Measurements from ENCODE around the gene ACR.

Gene ACR

DNA sequence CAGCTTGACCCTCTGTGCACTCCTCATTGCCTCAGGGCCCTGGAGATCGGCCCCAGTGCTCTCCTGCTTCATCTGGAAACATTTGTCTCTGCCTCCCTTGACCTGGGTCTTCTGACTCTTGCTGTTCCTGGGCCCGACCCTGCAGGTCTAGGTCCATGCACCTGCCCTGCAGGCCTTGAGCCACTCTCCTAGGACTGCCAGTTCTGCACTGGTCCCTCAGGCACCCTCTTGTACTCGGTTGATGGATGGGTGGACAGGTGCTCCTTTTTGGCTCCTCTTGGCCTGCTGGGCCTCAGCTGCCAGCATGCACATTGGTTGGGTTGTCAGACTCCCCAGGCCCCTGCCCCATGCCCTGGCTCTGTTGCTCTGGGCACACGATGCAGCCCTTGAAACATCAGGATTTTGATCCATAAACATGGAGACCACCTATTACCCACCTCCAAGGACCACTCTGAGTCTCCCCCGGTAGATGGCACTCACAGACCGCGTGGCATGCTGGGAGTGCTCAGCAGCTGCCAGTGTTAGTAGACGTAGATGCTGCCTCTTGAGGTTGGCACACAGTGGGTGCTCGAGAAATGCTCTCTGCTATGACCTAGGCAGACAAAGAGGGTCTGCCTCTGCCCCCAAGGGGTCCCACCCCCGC is 20.2 kb upstream of the ACR start:
- DNase-seq (ENCODE audit: low read depth, low spot score), result no peak

DNA sequence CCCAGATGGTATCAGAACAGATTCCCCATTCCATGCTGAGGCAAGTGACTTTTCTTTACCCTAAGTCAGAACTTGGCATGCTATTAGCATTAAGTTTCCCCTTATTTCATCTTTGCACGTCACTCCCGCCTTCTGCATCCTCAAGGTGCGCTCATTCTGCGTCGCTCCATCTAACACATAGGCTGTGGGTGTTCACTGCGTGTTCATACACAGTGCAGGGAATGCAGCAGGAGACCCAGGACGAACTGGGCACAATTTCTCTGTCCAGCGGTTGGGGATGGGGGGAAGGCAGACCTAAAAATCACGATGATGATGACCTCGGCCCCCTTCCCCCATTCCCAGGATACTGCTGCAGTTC is 19.7 kb upstream of the ACR start:
- no peak for DNase-seq (ENCODE audit: low read depth, low spot score)

DNA sequence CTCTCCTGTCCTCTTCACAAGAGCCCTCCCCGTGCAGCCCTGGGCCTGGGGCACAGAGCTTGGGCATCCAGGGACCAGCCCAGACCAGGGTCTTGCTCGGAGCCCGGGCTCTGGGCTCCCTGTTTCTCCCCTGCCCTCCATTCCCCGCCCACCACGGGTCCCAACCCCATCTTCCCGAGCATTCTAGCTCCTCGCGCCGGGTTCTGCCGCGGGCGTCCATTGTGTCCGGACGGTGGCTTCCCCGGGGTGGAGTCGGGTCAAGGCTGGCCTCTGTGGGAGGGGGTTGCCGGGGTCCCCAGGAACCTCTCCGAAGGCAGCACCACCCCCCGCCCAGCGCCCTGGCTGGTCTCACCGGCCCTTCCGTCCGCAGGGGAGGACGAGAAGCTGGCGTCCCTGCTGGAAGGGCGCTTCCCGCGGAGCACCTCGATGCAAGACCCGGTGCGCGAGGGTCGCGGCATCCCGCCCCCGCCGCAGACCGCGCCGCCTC is 18.1 kb upstream of the ACR start:
- no peak for DNase-seq (ENCODE audit: low read depth, low spot score)

DNA sequence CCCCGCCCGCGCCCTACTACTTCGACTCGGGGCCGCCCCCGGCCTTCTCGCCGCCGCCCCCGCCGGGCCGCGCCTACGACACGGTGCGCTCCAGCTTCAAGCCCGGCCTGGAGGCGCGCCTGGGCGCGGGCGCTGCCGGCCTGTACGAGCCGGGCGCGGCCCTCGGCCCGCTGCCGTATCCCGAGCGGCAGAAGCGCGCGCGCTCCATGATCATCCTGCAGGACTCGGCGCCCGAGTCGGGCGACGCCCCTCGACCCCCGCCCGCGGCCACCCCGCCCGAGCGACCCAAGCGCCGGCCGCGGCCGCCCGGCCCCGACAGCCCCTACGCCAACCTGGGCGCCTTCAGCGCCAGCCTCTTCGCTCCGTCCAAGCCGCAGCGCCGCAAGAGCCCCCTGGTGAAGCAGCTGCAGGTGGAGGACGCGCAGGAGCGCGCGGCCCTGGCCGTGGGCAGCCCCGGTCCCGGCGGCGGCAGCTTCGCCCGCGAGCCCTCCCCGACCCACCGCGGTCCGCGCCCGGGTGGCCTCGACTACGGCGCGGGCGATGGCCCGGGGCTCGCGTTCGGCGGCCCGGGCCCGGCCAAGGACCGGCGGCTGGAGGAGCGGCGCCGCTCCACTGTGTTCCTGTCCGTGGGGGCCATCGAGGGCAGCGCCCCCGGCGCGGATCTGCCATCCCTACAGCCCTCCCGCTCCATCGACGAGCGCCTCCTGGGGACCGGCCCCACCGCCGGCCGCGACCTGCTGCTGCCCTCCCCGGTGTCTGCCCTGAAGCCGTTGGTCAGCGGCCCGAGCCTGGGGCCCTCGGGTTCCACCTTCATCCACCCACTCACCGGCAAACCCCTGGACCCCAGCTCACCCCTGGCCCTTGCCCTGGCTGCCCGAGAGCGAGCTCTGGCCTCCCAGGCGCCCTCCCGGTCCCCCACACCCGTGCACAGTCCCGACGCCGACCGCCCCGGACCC is 17.4 kb upstream of the ACR start:
- no peak for DNase-seq (ENCODE audit: low read depth, low spot score)

DNA sequence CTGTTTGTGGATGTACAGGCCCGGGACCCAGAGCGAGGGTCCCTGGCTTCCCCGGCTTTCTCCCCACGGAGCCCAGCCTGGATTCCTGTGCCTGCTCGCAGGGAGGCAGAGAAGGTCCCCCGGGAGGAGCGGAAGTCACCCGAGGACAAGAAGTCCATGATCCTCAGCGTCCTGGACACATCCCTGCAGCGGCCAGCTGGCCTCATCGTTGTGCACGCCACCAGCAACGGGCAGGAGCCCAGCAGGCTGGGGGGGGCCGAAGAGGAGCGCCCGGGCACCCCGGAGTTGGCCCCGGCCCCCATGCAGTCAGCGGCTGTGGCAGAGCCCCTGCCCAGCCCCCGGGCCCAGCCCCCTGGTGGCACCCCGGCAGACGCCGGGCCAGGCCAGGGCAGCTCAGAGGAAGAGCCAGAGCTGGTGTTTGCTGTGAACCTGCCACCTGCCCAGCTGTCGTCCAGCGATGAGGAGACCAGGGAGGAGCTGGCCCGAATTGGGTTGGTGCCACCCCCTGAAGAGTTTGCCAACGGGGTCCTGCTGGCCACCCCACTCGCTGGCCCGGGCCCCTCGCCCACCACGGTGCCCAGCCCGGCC is 16.7 kb upstream of the ACR start:
- DNase-seq (ENCODE audit: low read depth, low spot score), result no peak

DNA sequence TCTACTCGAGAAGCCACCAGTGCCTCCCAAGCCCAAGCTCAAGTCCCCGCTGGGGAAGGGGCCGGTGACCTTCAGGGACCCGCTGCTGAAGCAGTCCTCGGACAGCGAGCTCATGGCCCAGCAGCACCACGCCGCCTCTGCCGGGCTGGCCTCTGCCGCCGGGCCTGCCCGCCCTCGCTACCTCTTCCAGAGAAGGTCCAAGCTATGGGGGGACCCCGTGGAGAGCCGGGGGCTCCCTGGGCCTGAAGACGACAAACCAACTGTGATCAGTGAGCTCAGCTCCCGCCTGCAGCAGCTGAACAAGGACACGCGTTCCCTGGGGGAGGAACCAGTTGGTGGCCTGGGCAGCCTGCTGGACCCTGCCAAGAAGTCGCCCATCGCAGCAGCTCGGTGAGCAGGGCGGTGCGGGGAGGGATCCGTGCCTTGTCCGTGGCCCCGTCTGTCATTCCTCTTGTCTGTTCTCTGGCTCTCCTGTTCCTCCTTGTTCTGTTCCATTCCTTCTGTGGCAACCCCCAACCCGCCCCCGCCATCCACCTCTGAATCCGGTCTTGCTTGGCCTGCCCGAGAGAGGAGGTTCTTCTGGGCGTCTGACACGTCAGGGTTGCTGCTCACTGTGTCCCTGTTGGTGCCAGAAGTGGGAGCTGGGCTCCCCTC is 15.8 kb upstream of the ACR start:
- DNase-seq (ENCODE audit: low read depth, low spot score), result no peak

DNA sequence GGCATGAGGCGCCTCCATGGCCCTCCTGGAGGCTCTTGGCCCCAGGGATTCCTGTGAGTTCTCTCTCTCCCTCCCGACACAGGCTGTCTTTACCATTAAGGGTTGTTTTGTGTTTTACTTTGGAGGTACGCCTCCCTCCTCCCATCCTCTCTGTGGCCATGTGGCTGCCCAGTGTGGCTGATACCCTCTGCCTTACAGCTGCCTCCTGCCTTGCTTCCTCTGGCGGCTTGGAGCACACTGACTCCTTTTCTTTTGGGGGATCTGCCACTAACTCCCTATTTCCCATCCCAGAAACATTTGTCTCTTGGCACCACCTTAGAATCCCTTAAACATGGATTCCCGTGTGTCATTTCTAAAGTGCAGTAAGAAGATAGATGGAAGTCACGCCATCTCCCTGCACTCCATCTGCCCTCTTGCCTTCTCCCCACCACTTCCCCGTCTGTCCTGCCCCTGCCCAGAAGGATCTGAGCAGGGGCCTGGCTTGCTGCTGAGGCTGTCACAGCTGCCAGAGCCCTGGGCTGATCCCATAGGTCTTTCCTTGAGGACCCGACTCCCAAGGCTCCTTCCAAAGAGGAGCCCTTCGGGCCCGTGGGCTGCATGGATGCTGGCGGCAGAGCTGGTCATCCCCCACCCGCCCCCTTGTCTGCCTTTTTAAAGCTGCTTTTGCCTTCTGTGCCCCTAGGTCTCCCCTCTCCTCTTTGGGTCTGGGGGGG is 15.1 kb upstream of the ACR start:
- DNase-seq (ENCODE audit: low read depth, low spot score), result no peak

DNA sequence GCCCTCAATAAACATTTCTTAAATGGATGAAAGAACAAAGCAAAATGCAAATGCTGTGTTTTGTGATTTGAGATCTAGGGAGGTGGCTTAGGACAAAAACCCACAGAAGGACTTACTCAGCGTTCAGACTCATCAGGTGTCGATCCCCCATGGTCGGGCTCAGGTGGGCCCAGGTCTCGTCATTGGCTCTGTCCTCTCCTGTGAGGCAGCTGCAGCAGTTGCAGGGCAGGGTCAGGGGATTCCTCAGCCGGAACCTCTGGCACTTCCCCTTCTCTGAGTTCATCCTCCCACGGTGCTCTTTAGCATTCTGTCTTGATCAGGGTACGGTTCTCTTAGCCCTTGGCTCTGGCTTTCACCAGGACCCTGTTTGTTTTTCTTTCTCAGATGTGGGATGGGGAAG is 14.0 kb upstream of the ACR start:
- DNase-seq (ENCODE audit: low read depth, low spot score), result no peak

DNA sequence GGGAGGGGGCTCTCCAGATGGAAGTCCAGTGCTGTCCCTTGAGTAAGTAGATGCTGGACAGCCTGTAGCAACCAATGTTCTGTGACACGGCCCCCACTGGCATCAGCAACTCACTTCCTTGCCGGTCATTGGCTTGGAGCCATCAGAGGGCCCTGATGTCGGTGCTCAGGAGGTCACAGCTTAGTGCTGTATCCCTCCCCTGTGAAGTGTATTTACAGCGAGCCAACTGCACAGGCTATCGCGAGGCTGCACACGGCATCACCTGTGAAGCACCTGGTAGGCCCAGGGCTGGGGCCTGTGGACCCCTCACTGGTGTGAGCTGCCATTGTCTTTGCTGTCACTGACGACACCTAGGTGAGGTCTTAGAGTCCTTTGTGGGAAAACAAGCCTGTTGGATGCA is 13.4 kb upstream of the ACR start:
- no peak for DNase-seq (ENCODE audit: low read depth, low spot score)

DNA sequence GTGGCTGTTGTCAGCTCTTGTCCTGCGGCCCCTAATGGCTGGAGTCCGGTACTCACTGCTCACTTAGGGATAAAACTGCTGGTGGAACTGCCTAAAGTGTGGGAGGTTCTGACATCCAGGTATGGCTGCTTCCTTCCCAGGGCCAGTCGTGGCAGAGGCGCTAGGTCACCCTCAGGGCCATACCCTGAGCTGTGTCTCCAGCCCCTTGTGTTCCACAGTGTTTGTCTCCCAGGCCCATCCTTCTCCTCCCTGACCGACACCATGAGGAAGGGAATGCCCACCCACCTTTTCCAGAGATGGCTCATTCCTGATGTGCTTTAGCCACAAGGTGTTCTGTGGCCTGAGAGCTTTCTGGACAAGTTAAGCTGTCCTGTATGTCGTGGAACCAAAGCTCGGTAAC is 12.4 kb upstream of the ACR start:
- no peak for DNase-seq (ENCODE audit: low read depth, low spot score)

DNA sequence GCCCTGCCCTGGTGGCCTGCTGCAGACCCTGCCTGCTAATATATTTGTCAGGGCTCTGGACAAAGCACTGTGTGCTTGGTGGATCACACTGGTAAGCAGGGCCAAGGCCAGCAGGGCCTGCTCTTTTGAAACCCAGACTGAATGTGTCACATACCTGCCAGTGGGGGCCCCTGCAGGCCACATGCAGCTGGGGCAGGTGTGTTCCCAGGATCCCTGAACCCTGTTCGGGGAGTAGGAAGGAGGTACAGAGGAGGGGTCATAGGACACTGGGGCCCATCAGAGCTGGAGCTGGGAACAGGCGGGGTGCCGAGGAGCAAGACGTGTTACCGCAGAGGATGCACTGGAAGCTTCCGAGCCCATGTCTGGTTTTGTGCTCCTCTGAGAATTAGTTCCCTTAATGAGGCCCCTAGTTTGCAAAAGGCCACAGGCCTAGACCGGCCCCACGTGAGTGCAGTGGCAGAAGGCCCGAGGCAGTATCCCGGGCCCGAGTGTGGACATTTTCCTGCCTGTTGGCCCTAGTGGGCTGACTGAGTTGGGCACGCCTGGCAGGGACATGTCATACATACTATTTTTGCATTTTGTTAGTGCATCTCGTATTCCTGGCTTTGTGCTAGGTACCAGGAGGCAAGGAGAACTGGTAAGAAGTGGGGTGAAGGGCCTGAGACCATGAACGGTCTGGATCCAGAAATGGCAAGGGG is 11.2 kb upstream of the ACR start:
- no peak for DNase-seq (ENCODE audit: low read depth, low spot score)

DNA sequence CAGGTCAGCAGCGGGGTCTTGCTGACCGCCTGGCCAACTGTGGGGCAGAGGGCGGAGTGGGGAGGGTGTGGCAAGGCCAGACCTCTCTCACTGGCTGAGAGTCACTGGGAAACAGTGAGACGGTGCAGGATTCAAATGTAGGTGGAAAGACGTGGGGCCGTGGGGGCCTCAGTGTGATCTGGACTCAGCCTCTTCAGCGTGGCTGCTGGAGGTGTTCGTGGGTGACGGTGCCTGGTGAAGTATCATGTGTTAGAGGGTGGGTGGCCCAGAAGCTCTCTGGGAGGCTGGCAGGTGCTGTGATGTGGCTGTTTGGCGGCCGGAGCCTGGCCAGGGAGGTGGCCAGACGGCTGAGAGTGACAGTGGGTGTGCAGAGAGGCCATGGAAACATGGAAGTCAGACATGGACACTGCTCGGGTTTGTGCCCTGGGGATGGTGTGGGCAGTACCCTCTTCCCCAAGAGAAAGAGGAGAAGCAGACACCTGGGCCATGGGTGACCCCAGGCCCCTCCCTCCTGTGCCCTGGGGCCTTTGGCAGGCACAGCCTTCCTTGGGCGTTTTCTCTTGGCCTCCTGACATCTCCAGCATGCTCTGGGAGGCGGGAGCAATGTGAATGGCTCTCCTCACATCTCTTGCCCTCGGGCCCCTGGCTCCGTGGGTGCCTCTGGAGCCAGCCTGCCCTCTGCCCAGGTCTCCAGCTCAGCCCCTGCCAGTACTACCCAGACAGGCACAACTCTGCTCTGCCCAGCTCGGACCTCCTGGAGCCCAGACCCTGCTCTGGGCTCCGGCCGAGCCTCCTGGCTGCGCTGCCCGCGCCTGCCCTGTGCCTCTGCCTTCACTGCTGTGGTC is 10.1 kb upstream of the ACR start:
- no peak for DNase-seq (ENCODE audit: low read depth, low spot score)

DNA sequence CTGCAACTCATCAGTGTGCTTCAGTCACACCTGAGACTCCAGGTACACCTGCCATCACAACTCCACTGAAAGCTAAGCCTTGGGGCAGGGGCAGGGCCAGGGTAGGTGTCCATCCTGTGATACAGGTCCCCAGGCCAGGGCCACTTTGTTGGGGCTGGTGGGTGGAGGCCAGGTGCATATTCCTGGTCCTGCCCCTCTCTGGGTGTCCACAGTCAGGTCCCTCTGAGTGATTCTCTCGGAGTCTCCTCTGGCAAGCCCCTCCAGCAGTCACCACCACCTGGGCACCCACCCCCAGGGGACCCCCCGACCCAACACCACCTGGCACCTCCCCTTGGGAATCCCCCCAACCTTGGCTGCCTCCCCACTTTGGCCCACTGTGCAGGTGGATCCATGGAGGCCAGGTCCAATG is 9.5 kb upstream of the ACR start:
- no peak for DNase-seq (ENCODE audit: low read depth, low spot score)

DNA sequence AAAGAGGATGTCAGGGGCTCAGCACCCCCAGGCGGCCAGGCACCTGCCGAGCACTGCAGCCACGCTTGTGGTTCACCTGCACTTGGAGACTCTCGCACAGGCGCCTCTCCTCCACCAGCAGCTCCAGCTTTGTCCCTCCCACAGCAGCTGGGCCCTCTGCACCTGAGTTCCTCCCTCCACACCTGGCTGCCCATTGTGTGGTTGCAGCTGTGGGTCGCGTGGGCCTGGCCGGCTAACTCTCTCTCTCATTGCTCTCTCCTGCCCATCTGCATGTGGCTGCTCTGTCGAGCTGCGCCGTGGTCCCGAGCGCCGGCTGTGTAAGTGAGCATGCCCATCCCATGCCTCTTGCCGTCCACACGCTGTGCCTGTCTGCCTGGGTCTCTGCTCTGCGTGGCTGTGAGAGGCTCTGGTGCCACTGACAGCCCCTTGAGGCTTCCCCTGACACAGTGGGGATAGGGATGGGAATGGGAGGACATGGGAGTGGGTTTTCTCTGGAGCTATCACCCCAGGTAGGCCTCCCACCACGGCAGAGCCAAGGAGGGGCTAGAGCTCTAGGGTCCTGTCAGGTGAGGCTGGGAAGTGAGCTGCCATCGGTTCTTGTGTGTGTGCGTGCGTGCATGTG is 8.5 kb upstream of the ACR start:
- no peak for DNase-seq (ENCODE audit: low read depth, low spot score)

DNA sequence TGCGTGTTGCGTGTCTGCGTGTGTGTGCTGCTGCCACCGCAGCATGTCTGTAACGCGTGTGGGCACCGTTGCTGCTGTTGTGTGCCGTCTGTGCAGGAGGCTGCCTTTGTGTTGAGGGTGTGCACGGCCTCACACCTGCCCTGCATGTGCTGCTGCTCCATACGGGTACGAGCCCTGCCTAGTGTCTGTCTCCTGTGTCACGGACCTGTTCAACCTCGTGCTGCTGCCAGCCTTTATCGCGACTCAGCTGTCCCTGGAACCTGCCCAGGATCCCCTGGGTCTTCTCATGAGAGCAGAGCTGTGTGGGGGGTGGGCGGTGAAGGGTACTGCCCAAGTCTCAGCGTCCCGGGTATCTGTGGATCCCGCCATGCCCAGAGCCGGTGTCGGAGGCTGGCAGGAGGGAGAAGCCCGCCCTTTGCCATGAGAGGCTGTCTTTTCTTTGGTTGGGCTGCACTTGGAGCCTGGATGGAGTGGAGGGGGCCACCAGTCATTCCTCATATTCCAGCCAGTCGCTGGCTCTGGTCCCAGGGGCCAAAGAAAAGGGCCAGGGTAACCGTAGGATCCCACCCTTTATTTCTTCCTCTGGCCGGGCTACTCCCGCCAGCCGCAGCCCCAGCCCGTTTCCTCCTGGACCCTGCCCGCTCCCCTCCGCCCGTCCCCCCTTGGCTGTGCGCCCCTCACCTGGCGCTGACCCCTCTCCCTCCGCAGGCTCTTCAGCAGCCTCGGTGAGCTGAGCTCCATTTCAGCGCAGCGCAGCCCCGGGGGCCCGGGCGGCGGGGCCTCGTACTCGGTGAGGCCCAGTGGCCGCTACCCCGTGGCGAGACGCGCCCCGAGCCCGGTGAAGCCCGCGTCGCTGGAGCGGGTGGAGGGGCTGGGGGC is 7.8 kb upstream of the ACR start:
- no peak for DNase-seq (ENCODE audit: low read depth, low spot score)

DNA sequence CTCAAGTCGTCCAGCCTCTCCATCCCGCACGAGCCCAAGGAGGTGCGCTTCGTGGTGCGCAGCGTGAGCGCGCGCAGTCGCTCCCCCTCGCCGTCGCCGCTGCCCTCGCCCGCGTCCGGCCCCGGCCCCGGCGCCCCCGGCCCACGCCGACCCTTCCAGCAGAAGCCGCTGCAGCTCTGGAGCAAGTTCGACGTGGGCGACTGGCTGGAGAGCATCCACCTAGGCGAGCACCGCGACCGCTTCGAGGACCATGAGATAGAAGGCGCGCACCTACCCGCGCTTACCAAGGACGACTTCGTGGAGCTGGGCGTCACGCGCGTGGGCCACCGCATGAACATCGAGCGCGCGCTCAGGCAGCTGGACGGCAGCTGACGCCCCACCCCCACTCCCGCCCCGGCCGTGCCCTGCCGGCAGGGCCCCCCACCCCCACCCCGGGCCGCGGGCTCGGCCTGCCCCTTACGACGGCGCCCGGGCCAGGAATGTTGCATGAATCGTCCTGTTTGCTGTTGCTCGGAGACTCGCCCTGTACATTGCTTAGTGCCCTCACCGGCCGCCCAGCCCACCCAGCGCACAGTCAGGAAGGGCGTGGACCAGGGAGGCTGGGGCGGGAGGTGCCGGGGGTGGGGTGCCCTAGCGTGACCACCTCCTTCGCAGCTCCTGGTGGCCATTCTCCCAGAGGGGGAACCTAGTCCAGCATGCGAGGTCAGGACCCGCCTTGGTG is 6.9 kb upstream of the ACR start:
- DNase-seq (ENCODE audit: low read depth, low spot score), result no peak

DNA sequence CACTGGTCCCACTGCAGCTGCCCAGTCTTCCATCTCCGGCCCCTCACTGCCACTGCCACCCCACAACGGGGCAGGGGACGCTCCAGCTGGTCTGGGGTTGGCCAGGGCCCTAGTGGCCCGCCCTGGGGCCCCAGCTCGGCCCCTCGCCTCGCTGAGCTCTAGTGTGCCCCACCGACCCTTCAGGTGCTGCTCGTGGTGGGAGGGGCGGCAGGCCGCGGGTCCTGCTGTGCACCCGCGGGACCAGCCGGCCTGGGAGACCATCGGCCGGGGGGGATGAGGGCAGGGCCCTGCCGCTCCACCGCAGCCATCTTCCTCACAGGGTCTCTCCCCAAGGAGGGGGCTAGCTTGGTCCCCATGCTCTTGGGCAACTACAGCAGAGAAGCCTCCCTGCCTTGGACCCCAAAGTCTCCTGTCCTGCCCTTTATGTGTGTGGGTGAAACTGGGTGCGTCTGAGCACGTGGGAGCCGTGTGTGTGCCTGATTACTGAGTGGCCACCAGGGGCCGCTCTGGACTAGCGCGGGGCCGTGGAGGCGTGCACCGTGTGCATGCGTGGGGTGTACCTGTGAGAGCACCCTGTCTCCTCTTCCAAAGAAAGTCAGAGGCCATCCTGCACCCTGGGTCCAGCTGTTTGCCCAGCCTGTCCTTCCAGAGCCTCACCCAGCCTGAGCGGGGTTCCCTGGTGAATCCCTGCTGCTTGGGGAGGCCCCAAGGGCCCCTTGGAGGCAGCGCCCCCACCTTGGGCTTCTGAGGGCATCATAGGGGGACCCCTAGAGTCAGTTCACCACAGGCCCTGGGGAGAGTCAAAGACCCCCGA is 6.0 kb upstream of the ACR start:
- DNase-seq (ENCODE audit: low read depth, low spot score), result no peak
